ENCODE results near the gene PRPF40A.

The PRPF40A gene

GRCh38 chr2:152648336-152648735 lies 68.9 kb downstream of the PRPF40A start:
- no peak for DNase-seq

- no peak for DNase-seq
Observed at GRCh38 chr2:152647552-152647951, 69.7 kb downstream of the PRPF40A start.

- DNase-seq = no peak
Observed at GRCh38 chr2:152646775-152647174, 70.5 kb downstream of the PRPF40A start.

GRCh38 chr2:152646264-152646663 lies 71.0 kb downstream of the PRPF40A start:
- DNase-seq = no peak

GRCh38 chr2:152644189-152644873 lies 72.9 kb downstream of the PRPF40A start:
- DNase-seq = no peak

GRCh38 chr2:152638590-152638989 lies 78.7 kb downstream of the PRPF40A start:
- no peak for DNase-seq

- DNase-seq = no peak
Observed at GRCh38 chr2:152638056-152638455, 79.2 kb downstream of the PRPF40A start.

- no peak for DNase-seq
Observed at GRCh38 chr2:152637251-152637650, 80.0 kb downstream of the PRPF40A start.

GRCh38 chr2:152635635-152636298 lies 81.5 kb downstream of the PRPF40A start:
- DNase-seq = peak; percentile 45

GRCh38 chr2:152632736-152633135 lies 84.5 kb downstream of the PRPF40A start:
- DNase-seq = no peak

GRCh38 chr2:152630466-152630865 lies 86.8 kb downstream of the PRPF40A start:
- DNase-seq = no peak

- no peak for DNase-seq
Observed at GRCh38 chr2:152629202-152629601, 88.1 kb downstream of the PRPF40A start.

GRCh38 chr2:152627351-152627957 lies 89.8 kb downstream of the PRPF40A start:
- no peak for DNase-seq

- DNase-seq = no peak
Observed at GRCh38 chr2:152626911-152627339, 90.3 kb downstream of the PRPF40A start.

- DNase-seq = no peak
Observed at GRCh38 chr2:152624805-152625204, 92.5 kb downstream of the PRPF40A start.

GRCh38 chr2:152623775-152624174 lies 93.5 kb downstream of the PRPF40A start:
- no peak for DNase-seq

- DNase-seq = no peak
Observed at GRCh38 chr2:152623076-152623740, 94.1 kb downstream of the PRPF40A start.

- no peak for DNase-seq
Observed at GRCh38 chr2:152622219-152622618, 95.0 kb downstream of the PRPF40A start.

- no peak for DNase-seq
Observed at GRCh38 chr2:152620985-152621384, 96.3 kb downstream of the PRPF40A start.

- no peak for DNase-seq
Observed at GRCh38 chr2:152620208-152620607, 97.1 kb downstream of the PRPF40A start.

- no peak for DNase-seq
Observed at GRCh38 chr2:152618193-152618564, 99.1 kb downstream of the PRPF40A start.

- no peak for DNase-seq
Observed at GRCh38 chr2:152617456-152618192, 99.6 kb downstream of the PRPF40A start.

- DNase-seq = no peak
Observed at GRCh38 chr2:152615177-152615576, 102.1 kb downstream of the PRPF40A start.
